Esophagus squamous epithelium (tissue), 5 donors: ENCODE data around the gene RNF26. TPM values are rescaled to one million over a fixed set of nuclear protein-coding genes. Genes with fewer than 3 reads are reported as not detected.

Experiments used
- DNase-seq: peaks from one replicate; lab custom pipeline; 2025; lab: John Stamatoyannopoulos, UW
- H3K27ac ChIP-seq, 4 donors: fragments of 200-600 bp; sonication (generic); one replicate each; pipeline ENCODE4 v1.5.1; 2016 to 2019; ENCODE audit warnings: mild to moderate bottlenecking in 1 of 4
- H3K27me3 ChIP-seq, 4 donors: fragments of 200-600 bp; sonication (generic); 1 replicate in 3 of 4; 2 replicates in 1 of 4; pipeline versions ENCODE4 v1.5.1 to v1.6.0; 2017 to 2021; ENCODE audit warnings: antibody characterized with exemption in 1 of 4
- H3K36me3 ChIP-seq, 3 donors: fragments of 200-600 bp; sonication (generic); one replicate each; pipeline ENCODE4 v1.5.1; 2016 to 2019
- H3K4me1 ChIP-seq, 3 donors: fragments of 200-600 bp; sonication (generic); one replicate each; pipeline ENCODE4 v1.5.1; 2017 to 2019
- H3K4me3 ChIP-seq, 4 donors: fragments of 200-600 bp; sonication (generic); 1 replicate in 3 of 4; 2 replicates in 1 of 4; pipeline ENCODE4 v1.5.1; 2016 to 2019; ENCODE audit warnings: mild to moderate bottlenecking in 2 of 4, moderate library complexity in 1 of 4
- H3K9me3 ChIP-seq, 3 donors: fragments of 200-600 bp; sonication (generic); one replicate each; pipeline ENCODE4 v1.5.1; 2016 to 2019
- CTCF ChIP-seq, 6 experiments: fragments of 450-650 bp in 4 of 6; fragments of 200-600 bp in 2 of 6; sonication (generic) in 2 of 6; IDR thresholded peaks; one replicate each; pipeline ENCODE4 v1.5.1; 2016 to 2019; ENCODE audit warnings: antibody characterized with exemption in 6 of 6, mild to moderate bottlenecking in 4 of 6, moderate library complexity in 4 of 6
- POLR2A ChIP-seq, 4 donors: fragments of 450-650 bp; IDR thresholded peaks; one replicate each; pipeline ENCODE4 v1.6.1; 2017; ENCODE audit warnings: antibody characterized with exemption in 4 of 4, mild to moderate bottlenecking in 4 of 4, moderate library complexity in 3 of 4
- WGBS, 2 donors: methylation state at CpG; one replicate each; pipeline ENCODE4 v1.1.5; 2018; 5-methylcytosine and 5-hydroxymethylcytosine counted together
- intact Hi-C: fragments of 100-400 bp; cut with DNase I; formaldehyde crosslinking; loops from one replicate; pipeline ENCODE4 v1.15.0; 2022
- total RNA-seq, 4 donors: library from RNA; depleted of rRNA; stranded (reverse); fragments of >200 nt; gene quantifications; one replicate each; pipeline ENCODE4 v1.1.0, GENCODE V29; 2016
- donor health status: DM: yes; HTN: yes; CAD: no.

Gene RNF26
- total RNA-seq, 4 donors from 2014 or later, result 10.5 to 17.9 (median 12.2) TPM

- H3K36me3 ChIP-seq, result peaks cover 0 to 11% (median 0%) of the 10 kb centered on the region in 3 donors
- WGBS, 2 donors, result 27 to 39% methylated on average over 4 of the region's 4 CpGs
- H3K27me3 ChIP-seq, result no peaks in the 10 kb centered on the region
- no peaks in the 10 kb centered on the region for H3K9me3 ChIP-seq
- H3K4me1 ChIP-seq, result peaks cover 17 to 46% (median 28%) of the 10 kb centered on the region in 3 donors
- no peak overlapping the region for H3K4me3 ChIP-seq
- intact Hi-C loops, result no loop called here
- peak overlapping the region in 2 of 4 donors; percentile 12 to 48 for H3K27ac ChIP-seq
- no peak for DNase-seq
- TF ChIP-seq CTCF (IDR thresholded peaks at IDR 0.05), result no peak
- TF ChIP-seq POLR2A (IDR thresholded peaks at IDR 0.05), result no peak
Observed at GRCh38 chr11:119352857-119353260, 18.5 kb downstream of the RNF26 start.

- H3K4me3 ChIP-seq, result no peak overlapping the region
- H3K4me1 ChIP-seq, result peaks cover 17 to 55% (median 28%) of the 10 kb centered on the region in 3 donors
- H3K27ac ChIP-seq, result peak overlapping the region in 1 of 4 donors; percentile 81
- 57 to 60% methylated on average over 7 of the region's 9 CpGs for WGBS, 2 donors
- H3K27me3 ChIP-seq, result no peaks in the 10 kb centered on the region
- H3K9me3 ChIP-seq, result no peaks in the 10 kb centered on the region
- no peak for DNase-seq
- intact Hi-C loops, result no loop called here
- TF ChIP-seq POLR2A (IDR thresholded peaks at IDR 0.05) (no peak), CTCF (IDR thresholded peaks at IDR 0.05) (no peak)
- H3K36me3 ChIP-seq, result peaks cover 0 to 34% (median 0%) of the 10 kb centered on the region in 3 donors
Observed at GRCh38 chr11:119355091-119355843, 20.9 kb downstream of the RNF26 start.

- H3K36me3 ChIP-seq, result peaks cover 0 to 34% (median 0%) of the 10 kb centered on the region in 3 donors
- H3K4me1 ChIP-seq, result peaks cover 25 to 68% (median 37%) of the 10 kb centered on the region in 3 donors
- peak overlapping the region; percentile 37 to 75 (median 51) for H3K4me3 ChIP-seq
- DNase-seq, result no peak
- peak; percentile 82 to 90 (median 88) for TF ChIP-seq CTCF (IDR thresholded peaks at IDR 0.05)
- no peak for TF ChIP-seq POLR2A (IDR thresholded peaks at IDR 0.05)
- no peaks in the 10 kb centered on the region for H3K9me3 ChIP-seq
- WGBS, 2 donors, result 0% methylated on average over 9 to 15 of the region's 54 CpGs
- H3K27ac ChIP-seq, result peak overlapping the region; percentile 70 to 85 (median 80)
- intact Hi-C loops, result no loop called here
- no peaks in the 10 kb centered on the region for H3K27me3 ChIP-seq
Observed at GRCh38 chr11:119356349-119357031, 22.2 kb downstream of the RNF26 start.

- peaks cover 29 to 73% (median 42%) of the 10 kb centered on the region in 3 donors for H3K4me1 ChIP-seq
- WGBS, 2 donors, result 55% methylated on average over 10 of the region's 13 CpGs; no CpG with 5 or more reads in 1 of the 2 donors
- H3K4me3 ChIP-seq, result peak overlapping the region; percentile 37 to 75 (median 51)
- peaks cover 0 to 34% (median 0%) of the 10 kb centered on the region in 3 donors for H3K36me3 ChIP-seq
- intact Hi-C loops, result no loop called here
- H3K27me3 ChIP-seq, result no peaks in the 10 kb centered on the region
- H3K9me3 ChIP-seq, result no peaks in the 10 kb centered on the region
- H3K27ac ChIP-seq, result peak overlapping the region; percentile 70 to 85 (median 80)
- TF ChIP-seq CTCF (IDR thresholded peaks at IDR 0.05), result no peak
- no peak for TF ChIP-seq POLR2A (IDR thresholded peaks at IDR 0.05)
- no peak for DNase-seq
Observed at GRCh38 chr11:119357074-119357473, 22.7 kb downstream of the RNF26 start.
